Suprapubic skin (tissue), 4 donors: Measurements from ENCODE around the gene KRT17.

Experiments
- CTCF ChIP-seq, 2 donors: fragments of 200-600 bp in 1 of 2; fragments of 450-650 bp in 1 of 2; sonication (generic) in 1 of 2; IDR thresholded peaks; one replicate each; pipeline ENCODE4 v1.5.1; 2016 to 2019; ENCODE audit warnings: antibody characterized with exemption in 2 of 2, mild to moderate bottlenecking in 1 of 2, moderate library complexity in 1 of 2
- EP300 ChIP-seq: sonication (generic); formaldehyde crosslinking; IDR thresholded peaks from one replicate; pipeline ENCODE4 v1.6.1; 2017; ENCODE audit warnings: antibody characterized with exemption
- POLR2A ChIP-seq, 2 donors: fragments of 450-650 bp; IDR thresholded peaks; one replicate each; pipeline ENCODE4 v1.6.1; 2017; ENCODE audit warnings: antibody characterized with exemption in 2 of 2, mild to moderate bottlenecking in 2 of 2, moderate library complexity in 2 of 2
- POLR2AphosphoS5 ChIP-seq, 3 donors: sonication (generic); formaldehyde crosslinking; IDR thresholded peaks; one replicate each; pipeline ENCODE4 v1.6.1; 2017; ENCODE audit warnings: antibody characterized with exemption in 3 of 3

- TF ChIP-seq CTCF (IDR thresholded peaks at IDR 0.05), result no peak
- TF ChIP-seq POLR2AphosphoS5 (IDR thresholded peaks at IDR 0.05), result no peak
- TF ChIP-seq POLR2A (IDR thresholded peaks at IDR 0.05), result no peak
- no peak for TF ChIP-seq EP300
These were observed 7.5 kb upstream of the KRT17 start for GRCh38 chr17:41631898-41632285.
